AG04450 (cell line): ENCODE data around the gene PTPN4. TPM values are rescaled to one million over a fixed set of nuclear protein-coding genes. Genes with fewer than 3 reads are reported as not detected.

Experiments used
- CTCF ChIA-PET: fragments of 300-600, 350-600 bp; formaldehyde crosslinking; extraction: SDS; loops from one replicate; lab custom pipeline; 2022; ENCODE audit warnings: antibody characterized with exemption, inconsistent platforms; lab: Charles Lee
- POLR2A ChIA-PET: fragments of 350-600 bp; formaldehyde crosslinking; extraction: SDS; loops from one replicate; lab custom pipeline; 2021; ENCODE audit warnings: antibody characterized with exemption, inconsistent platforms; lab: Yijun Ruan, JAX
- DNase-seq: peaks from one replicate; pipeline ENCODE4 v3.0.0-alpha.2; 2011; ENCODE audit warnings: low read depth, low spot score
- H3K27ac ChIP-seq: one replicate; pipeline ENCODE4 v1.5.1; 2012; ENCODE audit warnings: low read depth, low read length, control low read depth
- H3K27me3 ChIP-seq: one replicate; pipeline ENCODE4 v1.6.0; 2012; ENCODE audit warnings: low read length; ENCODE audit not compliant: control insufficient read depth, insufficient read depth
- H3K4me3 ChIP-seq: 2 replicates; pipeline ENCODE4 v1.5.1; 2011; ENCODE audit warnings: mild to moderate bottlenecking, low read depth, low read length, control low read depth
- H3K9me3 ChIP-seq: 2 replicates; pipeline ENCODE4 v1.5.1; 2012; ENCODE audit warnings: low read length; ENCODE audit not compliant: control insufficient read depth, insufficient read depth
- polyA plus RNA-seq: library from polyadenylated mRNA; depleted of rRNA; stranded (reverse); fragments of >200 nt; gene quantifications from 2 replicates; pipeline ENCODE4 v1.2.3, GENCODE V29; 2011
- TF ChIP-seq, protein P1 (sequence below): IDR thresholded peaks from 2 replicates; pipeline ENCODE4 v1.5.1; 2011; ENCODE audit warnings: low read depth, low read length, control low read depth, inconsistent platforms

The PTPN4 gene
- polyA plus RNA-seq, 1 experiment = 19.6 TPM

DNA sequence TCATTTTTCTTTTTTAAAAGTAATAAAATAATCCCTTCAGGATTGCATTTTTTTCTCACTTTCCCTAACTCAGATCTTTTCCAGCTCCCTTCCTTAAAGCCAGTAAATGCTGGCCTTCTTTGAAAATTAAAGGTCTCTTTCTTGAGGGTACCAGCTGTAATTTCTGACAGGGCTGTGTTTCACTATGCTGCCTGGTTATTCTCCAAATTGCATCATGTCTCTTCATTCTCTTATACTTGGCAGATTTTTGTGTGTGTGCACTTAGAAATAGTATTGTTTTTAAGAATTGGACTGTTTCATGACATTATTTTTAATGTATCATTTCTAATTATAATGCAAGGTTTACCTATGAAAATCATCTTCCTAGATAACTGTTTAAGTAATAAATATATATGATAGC lies 181.1 kb downstream of the PTPN4 start:
- no peak for DNase-seq
- Histone ChIP-seq H3K27me3 (no peaks in the 10 kb centered on the region), H3K27ac (no peak overlapping the region), H3K4me3 (no peak overlapping the region), H3K9me3 (no peaks in the 10 kb centered on the region)
- ChIA-PET CTCF (interaction anchor here (1.9 kb wide), 1 partner anchor 234 kb away, joined by 6 read pairs; no protein-coding TSS in a partner anchor), POLR2A (no interaction called here)
- TF ChIP-seq, protein P1, sequence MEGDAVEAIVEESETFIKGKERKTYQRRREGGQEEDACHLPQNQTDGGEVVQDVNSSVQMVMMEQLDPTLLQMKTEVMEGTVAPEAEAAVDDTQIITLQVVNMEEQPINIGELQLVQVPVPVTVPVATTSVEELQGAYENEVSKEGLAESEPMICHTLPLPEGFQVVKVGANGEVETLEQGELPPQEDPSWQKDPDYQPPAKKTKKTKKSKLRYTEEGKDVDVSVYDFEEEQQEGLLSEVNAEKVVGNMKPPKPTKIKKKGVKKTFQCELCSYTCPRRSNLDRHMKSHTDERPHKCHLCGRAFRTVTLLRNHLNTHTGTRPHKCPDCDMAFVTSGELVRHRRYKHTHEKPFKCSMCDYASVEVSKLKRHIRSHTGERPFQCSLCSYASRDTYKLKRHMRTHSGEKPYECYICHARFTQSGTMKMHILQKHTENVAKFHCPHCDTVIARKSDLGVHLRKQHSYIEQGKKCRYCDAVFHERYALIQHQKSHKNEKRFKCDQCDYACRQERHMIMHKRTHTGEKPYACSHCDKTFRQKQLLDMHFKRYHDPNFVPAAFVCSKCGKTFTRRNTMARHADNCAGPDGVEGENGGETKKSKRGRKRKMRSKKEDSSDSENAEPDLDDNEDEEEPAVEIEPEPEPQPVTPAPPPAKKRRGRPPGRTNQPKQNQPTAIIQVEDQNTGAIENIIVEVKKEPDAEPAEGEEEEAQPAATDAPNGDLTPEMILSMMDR = no peak

DNA sequence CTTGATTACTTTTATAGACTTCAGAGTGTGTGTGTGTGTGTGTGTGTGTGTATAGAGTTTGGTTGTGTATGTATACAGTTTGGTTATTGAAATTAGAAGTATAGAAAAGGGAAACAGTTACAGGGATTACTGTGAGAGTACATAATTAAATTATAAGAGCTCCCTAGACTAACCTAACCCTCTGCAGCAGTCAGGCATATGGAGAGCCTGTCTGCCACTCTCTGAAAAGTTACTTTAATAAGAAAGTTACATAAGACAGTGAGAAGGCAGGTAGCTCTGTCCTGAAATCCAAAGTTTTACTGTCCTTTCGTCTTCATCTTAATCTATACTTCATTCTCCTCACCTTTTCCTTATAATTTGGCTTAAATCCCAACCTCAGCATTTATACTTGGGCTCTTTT lies 181.7 kb downstream of the PTPN4 start:
- no peaks in the 10 kb centered on the region for H3K9me3 ChIP-seq
- H3K27me3 ChIP-seq = no peaks in the 10 kb centered on the region
- TF ChIP-seq, protein P1 = no peak
- no peak overlapping the region for H3K27ac ChIP-seq
- DNase-seq = no peak
- POLR2A ChIA-PET = no interaction called here
- CTCF ChIA-PET = no interaction called here
- H3K4me3 ChIP-seq = no peak overlapping the region

DNA sequence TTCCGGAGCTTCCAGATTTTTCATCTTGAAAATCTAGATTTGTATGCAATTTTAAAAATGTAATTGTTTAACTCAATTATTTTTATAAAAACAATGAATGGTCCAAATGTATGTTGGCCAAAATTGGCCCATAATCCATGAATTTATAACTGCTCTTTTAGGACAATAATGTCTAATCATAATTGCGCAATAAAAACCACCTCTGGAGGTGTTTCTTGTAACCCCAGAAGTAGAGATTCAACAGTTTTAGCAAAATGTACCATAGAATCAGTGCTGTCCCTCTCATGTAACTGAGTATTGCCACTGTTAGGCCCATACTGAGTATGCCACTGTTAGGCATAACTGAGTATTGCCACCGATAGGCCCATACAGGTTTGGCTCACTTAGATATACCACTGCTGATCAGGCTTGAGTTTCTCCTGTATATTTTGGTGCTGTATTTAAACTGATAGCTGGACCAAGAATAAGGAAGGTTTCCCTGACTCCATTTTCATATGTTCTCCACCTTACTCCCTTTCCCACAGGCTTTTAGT lies 182.3 kb downstream of the PTPN4 start:
- TF ChIP-seq, protein P1 = no peak
- H3K9me3 ChIP-seq = no peaks in the 10 kb centered on the region
- H3K27ac ChIP-seq = no peak overlapping the region
- POLR2A ChIA-PET = no interaction called here
- CTCF ChIA-PET = no interaction called here
- no peak overlapping the region for H3K4me3 ChIP-seq
- H3K27me3 ChIP-seq = no peaks in the 10 kb centered on the region
- DNase-seq = no peak

DNA sequence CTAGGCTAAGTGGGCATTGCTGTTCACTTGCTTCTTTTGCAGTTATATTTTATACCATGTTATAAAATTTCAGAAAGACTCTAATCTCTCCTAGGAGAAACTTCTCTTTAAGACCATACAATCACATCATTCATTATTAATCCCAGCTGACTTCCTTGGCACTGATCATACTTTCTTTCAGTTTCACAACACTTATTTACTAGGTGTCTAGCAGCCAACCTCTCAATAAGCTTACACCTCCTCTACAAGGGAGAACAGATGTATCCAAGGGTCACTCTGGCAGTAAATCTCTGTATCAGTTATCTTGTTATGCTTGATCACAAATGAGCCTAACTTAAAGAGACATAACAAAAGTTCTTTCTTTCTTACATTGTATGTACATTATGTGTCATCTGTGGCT lies 183.3 kb downstream of the PTPN4 start:
- H3K4me3 ChIP-seq = no peak overlapping the region
- CTCF ChIA-PET = no interaction called here
- POLR2A ChIA-PET = no interaction called here
- no peaks in the 10 kb centered on the region for H3K9me3 ChIP-seq
- TF ChIP-seq, protein P1 = no peak
- no peaks in the 10 kb centered on the region for H3K27me3 ChIP-seq
- no peak overlapping the region for H3K27ac ChIP-seq
- no peak for DNase-seq

DNA sequence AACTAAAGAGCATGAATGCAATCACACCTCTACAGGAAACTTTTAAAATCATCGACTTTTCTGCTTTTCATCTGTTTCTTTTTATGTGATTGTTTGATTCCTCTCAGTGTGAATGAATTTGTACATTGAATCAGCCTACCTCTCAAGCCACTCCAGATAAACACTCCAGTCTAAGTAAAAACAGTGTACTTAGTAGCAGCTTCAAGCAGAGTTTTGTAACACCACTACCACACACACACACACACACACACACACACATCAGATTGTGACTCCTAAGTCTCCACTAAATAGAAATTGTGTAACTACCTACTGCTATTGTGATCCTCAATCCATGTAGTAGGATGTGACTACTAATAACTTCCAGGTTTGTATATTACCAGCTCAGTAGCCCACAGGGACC lies 187.8 kb downstream of the PTPN4 start:
- ChIA-PET POLR2A (no interaction called here), CTCF (no interaction called here)
- no peaks in the 10 kb centered on the region for H3K9me3 ChIP-seq
- no peaks in the 10 kb centered on the region for H3K27me3 ChIP-seq
- H3K27ac ChIP-seq = no peak overlapping the region
- TF ChIP-seq, protein P1 = no peak
- no peak overlapping the region for H3K4me3 ChIP-seq
- no peak for DNase-seq
